ENCODE data around the gene DNM1. TPM values are rescaled to one million over a fixed set of nuclear protein-coding genes. Genes with fewer than 3 reads are reported as not detected.

Gene DNM1
- total and polyA plus RNA-seq, 2 experiments from 2014 or later: 24.3 to 42.3 TPM

- Histone ChIP-seq H3K4me3 (no peak overlapping the region), H3K9me3 (ENCODE audit: low read depth) (no peaks in the 10 kb centered on the region), H3K36me3 (peaks cover 6% of the 10 kb centered on the region), H3K4me1 (ENCODE audit: low read depth) (no peaks in the 10 kb centered on the region), H3K27ac (no peak overlapping the region), H3K27me3 (no peaks in the 10 kb centered on the region)
- no peak for DNase-seq (ENCODE audit: low read depth in 1 of 2, low spot score in 1 of 2)
- no peak for TF ChIP-seq CTCF (IDR thresholded peaks at IDR 0.05; ENCODE audit: low read depth, low read length)
Measured at GRCh38 chr9:128252317-128253139, 49.3 kb downstream of the DNM1 start.

- peaks cover 11% of the 10 kb centered on the region for H3K36me3 ChIP-seq
- no peak overlapping the region for H3K4me3 ChIP-seq
- H3K27me3 ChIP-seq: no peaks in the 10 kb centered on the region
- no peak overlapping the region for H3K27ac ChIP-seq
- H3K4me1 ChIP-seq (ENCODE audit: low read depth): no peaks in the 10 kb centered on the region
- TF ChIP-seq CTCF (IDR thresholded peaks at IDR 0.05; ENCODE audit: low read depth, low read length): no peak
- no peak for DNase-seq (ENCODE audit: low read depth in 1 of 2, low spot score in 1 of 2)
- no peaks in the 10 kb centered on the region for H3K9me3 ChIP-seq (ENCODE audit: low read depth)
Measured at GRCh38 chr9:128253140-128253990, 50.2 kb downstream of the DNM1 start.

GRCh38 chr9:128253991-128254346 lies 50.8 kb downstream of the DNM1 start:
- Histone ChIP-seq H3K4me3 (no peak overlapping the region), H3K9me3 (ENCODE audit: low read depth) (no peaks in the 10 kb centered on the region), H3K27ac (no peak overlapping the region), H3K36me3 (peaks cover 16% of the 10 kb centered on the region), H3K27me3 (no peaks in the 10 kb centered on the region), H3K4me1 (ENCODE audit: low read depth) (no peaks in the 10 kb centered on the region)
- no peak for TF ChIP-seq CTCF (IDR thresholded peaks at IDR 0.05; ENCODE audit: low read depth, low read length)
- DNase-seq (ENCODE audit: low read depth in 1 of 2, low spot score in 1 of 2): no peak

GRCh38 chr9:128254362-128254761 lies 51.2 kb downstream of the DNM1 start:
- no peaks in the 10 kb centered on the region for H3K4me1 ChIP-seq (ENCODE audit: low read depth)
- H3K27me3 ChIP-seq: no peaks in the 10 kb centered on the region
- H3K4me3 ChIP-seq: no peak overlapping the region
- H3K9me3 ChIP-seq (ENCODE audit: low read depth): no peaks in the 10 kb centered on the region
- no peak overlapping the region for H3K27ac ChIP-seq
- no peak for TF ChIP-seq CTCF (IDR thresholded peaks at IDR 0.05; ENCODE audit: low read depth, low read length)
- H3K36me3 ChIP-seq: peaks cover 16% of the 10 kb centered on the region
- DNase-seq (ENCODE audit: low read depth in 1 of 2, low spot score in 1 of 2): no peak

GRCh38 chr9:128254855-128255759 lies 51.9 kb downstream of the DNM1 start:
- H3K27me3 ChIP-seq: no peaks in the 10 kb centered on the region
- H3K9me3 ChIP-seq (ENCODE audit: low read depth): no peaks in the 10 kb centered on the region
- TF ChIP-seq CTCF (IDR thresholded peaks at IDR 0.05; ENCODE audit: low read depth, low read length): peak; percentile 93
- H3K36me3 ChIP-seq: peaks cover 20% of the 10 kb centered on the region
- peak overlapping the region; percentile 47 for H3K27ac ChIP-seq
- H3K4me3 ChIP-seq: no peak overlapping the region
- H3K4me1 ChIP-seq (ENCODE audit: low read depth): no peaks in the 10 kb centered on the region
- peak; percentile 59 to 88 for DNase-seq (ENCODE audit: low read depth in 1 of 2, low spot score in 1 of 2)
